Kidney tubule cell (primary cell): Measurements from ENCODE around the gene NISCH.
"Not testable (repeated sequence)": the region's sequence is repeated elsewhere in the genome, so short reads cannot be mapped to it uniquely, and the experiment has no call there.

ENCODE experiments used
- DNase-seq: peaks from one replicate; pipeline ENCODE4 v3.0.0-alpha.2; 2018; ENCODE audit warnings: low spot score

Gene NISCH

GRCh38 chr3:52514576-52514975 lies 59.2 kb downstream of the NISCH start:
- DNase-seq = no peak

GRCh38 chr3:52515192-52515591 lies 59.8 kb downstream of the NISCH start:
- no peak for DNase-seq

- no peak for DNase-seq
These were observed 61.2 kb downstream of the NISCH start for GRCh38 chr3:52516509-52517195.

GRCh38 chr3:52517796-52518722 lies 62.7 kb downstream of the NISCH start:
- no peak for DNase-seq

- peak; percentile 26 for DNase-seq
These were observed 63.5 kb downstream of the NISCH start for GRCh38 chr3:52518723-52519444.

GRCh38 chr3:52519445-52520140 lies 64.2 kb downstream of the NISCH start:
- DNase-seq = no peak

GRCh38 chr3:52520141-52520667 lies 64.8 kb downstream of the NISCH start:
- no peak for DNase-seq

- no peak for DNase-seq
These were observed 65.5 kb downstream of the NISCH start for GRCh38 chr3:52520716-52521487.

- no peak for DNase-seq
These were observed 66.1 kb downstream of the NISCH start for GRCh38 chr3:52521488-52521824.

GRCh38 chr3:52521881-52522650 lies 66.7 kb downstream of the NISCH start:
- no peak for DNase-seq

GRCh38 chr3:52522651-52523251 lies 67.3 kb downstream of the NISCH start:
- DNase-seq = no peak

- no peak for DNase-seq
These were observed 68.2 kb downstream of the NISCH start for GRCh38 chr3:52523386-52524257.

GRCh38 chr3:52524258-52524751 lies 68.9 kb downstream of the NISCH start:
- DNase-seq = no peak

GRCh38 chr3:52524752-52525679 lies 69.6 kb downstream of the NISCH start:
- DNase-seq = peak; percentile 59

GRCh38 chr3:52525680-52526561 lies 70.5 kb downstream of the NISCH start:
- peak; percentile 93 for DNase-seq

GRCh38 chr3:52526671-52527038 lies 71.3 kb downstream of the NISCH start:
- not testable (repeated sequence) for DNase-seq
